22Rv1 (cell line): ENCODE measurements around the gene AANAT.

Experiments used
- H3K27ac ChIP-seq: fragments of 450-650 bp; 2 replicates; pipeline ENCODE4 v1.5.1; 2017
- CTCF ChIP-seq: fragments of 450-650 bp; IDR thresholded peaks from 2 replicates; pipeline ENCODE4 v1.5.1; 2017; ENCODE audit warnings: mild to moderate bottlenecking
- ZFX ChIP-seq: fragments of 450-650 bp; IDR thresholded peaks from 2 replicates; pipeline ENCODE4 v1.6.1; 2017; ENCODE audit warnings: antibody characterized with exemption, borderline replicate concordance

The AANAT gene

GRCh38 chr17:76481071-76481655 is 13.8 kb downstream of the AANAT start:
- TF ChIP-seq ZFX = no peak
- TF ChIP-seq CTCF = no peak
- no peak overlapping the region for H3K27ac ChIP-seq

GRCh38 chr17:76484228-76484725 is 16.9 kb downstream of the AANAT start:
- TF ChIP-seq ZFX (no peak), CTCF (no peak)
- H3K27ac ChIP-seq = no peak overlapping the region

GRCh38 chr17:76485569-76485968 is 18.2 kb downstream of the AANAT start:
- no peak for TF ChIP-seq CTCF
- TF ChIP-seq ZFX = no peak
- no peak overlapping the region for H3K27ac ChIP-seq

- no peak overlapping the region for H3K27ac ChIP-seq
- TF ChIP-seq CTCF (no peak), ZFX (no peak)
Observed at GRCh38 chr17:76487451-76488192, 20.2 kb downstream of the AANAT start.

- no peak overlapping the region for H3K27ac ChIP-seq
Observed at GRCh38 chr17:76490112-76490710, 22.8 kb downstream of the AANAT start.

GRCh38 chr17:76491271-76492122 is 24.1 kb downstream of the AANAT start:
- no peak overlapping the region for H3K27ac ChIP-seq
- TF ChIP-seq CTCF (no peak), ZFX (no peak)

More at GRCh38 chr17:76490112-76490710, 22.8 kb downstream of the AANAT start:
- TF ChIP-seq ZFX = no peak
- TF ChIP-seq CTCF = no peak
